Measurements from ENCODE around the gene ALPP. TPM values are rescaled to one million over a fixed set of nuclear protein-coding genes. Genes with fewer than 3 reads are reported as not detected.
"Not testable (repeated sequence)": the region's sequence is repeated elsewhere in the genome, so short reads cannot be mapped to it uniquely, and the experiment has no call there.

The ALPP gene
- total and polyA plus RNA-seq, 3 donors from 2014 or later, result 0.25 to 0.87 TPM; not detected in 1

GRCh38 chr2:232369126-232369951 is 9.2 kb upstream of the ALPP start:
- H3K9me3 ChIP-seq, result no peaks in the 10 kb centered on the region
- TF ChIP-seq, protein P1, sequence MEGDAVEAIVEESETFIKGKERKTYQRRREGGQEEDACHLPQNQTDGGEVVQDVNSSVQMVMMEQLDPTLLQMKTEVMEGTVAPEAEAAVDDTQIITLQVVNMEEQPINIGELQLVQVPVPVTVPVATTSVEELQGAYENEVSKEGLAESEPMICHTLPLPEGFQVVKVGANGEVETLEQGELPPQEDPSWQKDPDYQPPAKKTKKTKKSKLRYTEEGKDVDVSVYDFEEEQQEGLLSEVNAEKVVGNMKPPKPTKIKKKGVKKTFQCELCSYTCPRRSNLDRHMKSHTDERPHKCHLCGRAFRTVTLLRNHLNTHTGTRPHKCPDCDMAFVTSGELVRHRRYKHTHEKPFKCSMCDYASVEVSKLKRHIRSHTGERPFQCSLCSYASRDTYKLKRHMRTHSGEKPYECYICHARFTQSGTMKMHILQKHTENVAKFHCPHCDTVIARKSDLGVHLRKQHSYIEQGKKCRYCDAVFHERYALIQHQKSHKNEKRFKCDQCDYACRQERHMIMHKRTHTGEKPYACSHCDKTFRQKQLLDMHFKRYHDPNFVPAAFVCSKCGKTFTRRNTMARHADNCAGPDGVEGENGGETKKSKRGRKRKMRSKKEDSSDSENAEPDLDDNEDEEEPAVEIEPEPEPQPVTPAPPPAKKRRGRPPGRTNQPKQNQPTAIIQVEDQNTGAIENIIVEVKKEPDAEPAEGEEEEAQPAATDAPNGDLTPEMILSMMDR (IDR thresholded peaks at IDR 0.05), result no peak
- no peak for TF ChIP-seq POLR2A (IDR thresholded peaks at IDR 0.05)
- DNase-seq, result no peak
- 78 to 79% methylated on average over 6 to 15 of the region's 15 CpGs for WGBS, 2 donors
- no peak overlapping the region for H3K4me3 ChIP-seq
- intact Hi-C loops (cut with DNase I; ENCODE audit: low total_unique reads), result no loop called here
- H3K27ac ChIP-seq, result no peak overlapping the region
- H3K27me3 ChIP-seq, result no peaks in the 10 kb centered on the region
- H3K4me1 ChIP-seq, result peaks cover 4% of the 10 kb centered on the region
- no peaks in the 10 kb centered on the region for H3K36me3 ChIP-seq (ENCODE audit: low read depth, missing control alignments)

GRCh38 chr2:232370007-232370406 is 8.5 kb upstream of the ALPP start:
- H3K27ac ChIP-seq; H3K4me1 ChIP-seq; intact Hi-C loops (cut with DNase I; ENCODE audit: low total_unique reads); H3K36me3 ChIP-seq (ENCODE audit: low read depth, missing control alignments); H3K27me3 ChIP-seq; H3K4me3 ChIP-seq; H3K9me3 ChIP-seq; DNase-seq: not testable (repeated sequence)
- 39 to 77% methylated on average over 5 to 11 of the region's 12 CpGs for WGBS, 2 donors

DNA sequence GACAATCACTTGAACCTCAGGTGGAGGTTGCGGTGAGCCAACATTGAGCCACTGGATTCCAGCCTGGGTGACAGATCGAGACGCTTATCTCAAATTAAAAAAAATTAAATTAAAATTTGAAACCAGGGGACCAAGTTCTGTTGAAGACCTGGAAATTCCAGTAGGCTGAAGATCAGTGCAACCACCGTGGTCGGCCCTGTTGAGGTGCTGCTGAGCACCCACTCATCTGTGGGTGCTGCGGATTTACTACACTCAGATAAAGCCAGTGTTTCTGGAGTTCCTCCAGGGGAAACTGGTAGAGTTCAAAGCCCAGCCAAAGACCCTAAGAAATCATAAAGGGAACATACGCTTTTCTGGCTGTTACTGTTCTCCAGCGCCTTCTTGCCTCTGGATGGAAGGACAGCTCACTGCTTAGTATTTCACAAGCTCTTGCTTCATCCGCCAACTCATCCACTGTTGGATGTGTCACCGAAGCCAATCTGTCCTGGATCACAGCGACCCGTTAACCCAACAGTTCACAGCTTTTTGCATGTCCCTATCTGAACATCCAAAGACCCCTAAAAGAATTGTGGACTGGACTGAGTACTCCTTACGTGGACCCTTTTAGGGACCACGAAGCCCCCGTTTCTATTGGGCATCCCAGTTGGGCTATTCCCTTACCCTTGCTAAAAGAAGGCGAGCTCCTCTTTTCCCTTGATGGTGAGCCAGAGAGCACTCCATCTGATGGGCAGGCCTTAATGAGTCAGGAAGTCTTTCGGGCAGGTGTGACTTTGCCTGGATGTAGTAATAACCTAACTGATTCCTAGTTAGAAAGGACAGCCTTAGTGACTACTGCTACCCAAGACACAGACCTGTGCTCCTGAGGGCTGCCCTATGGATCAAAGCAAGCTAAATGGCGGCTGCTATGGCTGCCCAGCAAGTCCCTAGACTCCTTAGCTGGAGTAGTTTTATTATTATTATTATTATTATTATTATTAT is 6.0 kb upstream of the ALPP start:
- no peak for DNase-seq
- H3K9me3 ChIP-seq, result no peaks in the 10 kb centered on the region
- H3K4me3 ChIP-seq, result no peak overlapping the region

GRCh38 chr2:232374356-232374755 is 4.2 kb upstream of the ALPP start:
- intact Hi-C loops (cut with DNase I; ENCODE audit: low total_unique reads), result no loop called here
- no peak overlapping the region for H3K4me3 ChIP-seq
- DNase-seq, result no peak
- H3K27me3 ChIP-seq, result no peaks in the 10 kb centered on the region
- 94 to 96% methylated on average over 1 of the region's 1 CpG for WGBS, 2 donors
- no peaks in the 10 kb centered on the region for H3K4me1 ChIP-seq
- TF ChIP-seq, protein P1 (IDR thresholded peaks at IDR 0.05), result no peak
- no peak for TF ChIP-seq POLR2A (IDR thresholded peaks at IDR 0.05)
- no peaks in the 10 kb centered on the region for H3K9me3 ChIP-seq
- H3K27ac ChIP-seq, result no peak overlapping the region
- no peaks in the 10 kb centered on the region for H3K36me3 ChIP-seq (ENCODE audit: low read depth, missing control alignments)

More for the DNA sequence above, 6.0 kb upstream of the ALPP start:
- H3K4me1 ChIP-seq, result no peaks in the 10 kb centered on the region
- H3K36me3 ChIP-seq (ENCODE audit: low read depth, missing control alignments), result no peaks in the 10 kb centered on the region
- TF ChIP-seq, protein P1 (IDR thresholded peaks at IDR 0.05), result no peak
- no peak for TF ChIP-seq POLR2A (IDR thresholded peaks at IDR 0.05)
- 93 to 96% methylated on average over 18 of the region's 18 CpGs for WGBS, 2 donors
- H3K27ac ChIP-seq, result no peak overlapping the region
- no peaks in the 10 kb centered on the region for H3K27me3 ChIP-seq
- intact Hi-C loops (cut with DNase I; ENCODE audit: low total_unique reads), result no loop called here

DNA sequence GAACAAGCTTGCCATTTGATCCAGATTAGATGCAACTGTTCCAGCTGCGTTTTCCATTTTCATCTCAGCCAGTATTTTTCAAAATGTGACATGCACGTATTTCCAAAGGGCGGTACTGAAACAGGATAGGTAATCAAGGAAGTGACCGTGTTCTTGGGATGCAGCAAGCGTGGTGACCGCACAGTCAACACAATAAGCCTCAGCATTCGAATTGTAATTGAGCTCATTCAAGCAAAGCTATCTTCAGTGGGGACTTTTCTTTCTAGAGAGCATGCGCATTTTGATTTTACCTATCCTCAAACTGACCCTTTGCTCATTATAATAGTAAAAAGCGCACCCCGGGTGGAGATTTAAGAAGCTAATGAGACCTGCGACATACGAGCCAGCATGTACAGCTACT is 3.4 kb upstream of the ALPP start:
- Histone ChIP-seq H3K4me3 (no peak overlapping the region), H3K27me3 (no peaks in the 10 kb centered on the region), H3K36me3 (ENCODE audit: low read depth, missing control alignments) (no peaks in the 10 kb centered on the region), H3K27ac (no peak overlapping the region), H3K4me1 (no peaks in the 10 kb centered on the region), H3K9me3 (no peaks in the 10 kb centered on the region)
- intact Hi-C loops (cut with DNase I; ENCODE audit: low total_unique reads), result no loop called here
- 80 to 84% methylated on average over 12 of the region's 12 CpGs for WGBS, 2 donors
- DNase-seq, result no peak
- no peak for TF ChIP-seq POLR2A (IDR thresholded peaks at IDR 0.05)
- TF ChIP-seq, protein P1 (IDR thresholded peaks at IDR 0.05), result no peak

Measured in testis (tissue), 3 donors.